Upper lobe of left lung (tissue), 6 donors: ENCODE measurements around the gene IL12A. TPM values are rescaled to one million over a fixed set of nuclear protein-coding genes. Genes with fewer than 3 reads are reported as not detected.

ENCODE experiments used
- ATAC-seq, 2 donors: fragments of 200-7000 bp; cut with Tn5 transposase; one replicate each; pipeline ENCODE4 v1.9.1; 2022; ENCODE audit warnings: mild to moderate bottlenecking in 2 of 2, moderate library complexity in 2 of 2; ENCODE audit not compliant: low FRiP score in 2 of 2
- DNase-seq, 2 donors: peaks; one replicate each; pipeline ENCODE4 v3.0.0-alpha.2; 2019 to 2020
- H3K27ac ChIP-seq, 4 donors: fragments of 200-600 bp; sonication (generic); one replicate each; pipeline ENCODE4 v1.5.1; 2016 to 2019
- H3K27me3 ChIP-seq, 4 donors: fragments of 200-600 bp; sonication (generic); one replicate each; pipeline ENCODE4 v1.5.1; 2017 to 2019
- H3K36me3 ChIP-seq, 4 donors: fragments of 200-600 bp; sonication (generic); one replicate each; pipeline ENCODE4 v1.5.1; 2016 to 2019
- H3K4me1 ChIP-seq, 4 donors: fragments of 200-600 bp; sonication (generic); one replicate each; pipeline ENCODE4 v1.5.1; 2018 to 2019
- H3K4me3 ChIP-seq, 4 donors: fragments of 200-600 bp; sonication (generic); one replicate each; pipeline ENCODE4 v1.5.1; 2017 to 2019; ENCODE audit warnings: mild to moderate bottlenecking in 2 of 4, moderate library complexity in 1 of 4
- H3K9me3 ChIP-seq, 4 donors: fragments of 200-600 bp; sonication (generic); one replicate each; pipeline ENCODE4 v1.5.1; 2018 to 2019
- EP300 ChIP-seq, 4 donors: sonication (generic); formaldehyde crosslinking; IDR thresholded peaks; one replicate each; pipeline ENCODE4 v1.5.1; 2017; ENCODE audit warnings: antibody characterized with exemption in 4 of 4, control low read depth in 2 of 4
- POLR2A ChIP-seq, 4 donors: fragments of 450-650 bp; IDR thresholded peaks; one replicate each; pipeline ENCODE4 v1.5.1; 2016 to 2017; ENCODE audit warnings: antibody characterized with exemption in 4 of 4, mild to moderate bottlenecking in 2 of 4
- POLR2AphosphoS5 ChIP-seq, 2 donors: sonication (generic); formaldehyde crosslinking; IDR thresholded peaks; one replicate each; pipeline ENCODE4 v1.5.1; 2017; ENCODE audit warnings: antibody characterized with exemption in 2 of 2
- WGBS, 2 donors: methylation state at CpG; one replicate each; pipeline ENCODE4 v1.1.5; 2017 to 2018; 5-methylcytosine and 5-hydroxymethylcytosine counted together
- total RNA-seq, 6 donors: library from RNA; depleted of rRNA in 4 of 6; stranded (reverse); fragments of >200 nt in 4 of 6; gene quantifications; one replicate each; pipeline versions ENCODE4 v1.1.0 to v1.2.1, GENCODE V29; 2016 to 2021
- TF ChIP-seq, protein P1 (sequence below), 6 experiments: fragments of 450-650 bp in 4 of 6; fragments of 200-600 bp in 2 of 6; sonication (generic) in 2 of 6; IDR thresholded peaks; one replicate each; pipeline ENCODE4 v1.5.1; 2016 to 2019; ENCODE audit warnings: antibody characterized with exemption in 6 of 6
- donor health status: DM: no; HTN: no; CAD: no; lungs with moderate emphysema.
- donor health status: DM: no; HTN: yes; CAD: no; lungs with severe emphysema.

The IL12A gene
- total RNA-seq, 6 donors from 2014 or later, result 0.52 to 7.3 (median 1.2) TPM; not detected in 1

DNA sequence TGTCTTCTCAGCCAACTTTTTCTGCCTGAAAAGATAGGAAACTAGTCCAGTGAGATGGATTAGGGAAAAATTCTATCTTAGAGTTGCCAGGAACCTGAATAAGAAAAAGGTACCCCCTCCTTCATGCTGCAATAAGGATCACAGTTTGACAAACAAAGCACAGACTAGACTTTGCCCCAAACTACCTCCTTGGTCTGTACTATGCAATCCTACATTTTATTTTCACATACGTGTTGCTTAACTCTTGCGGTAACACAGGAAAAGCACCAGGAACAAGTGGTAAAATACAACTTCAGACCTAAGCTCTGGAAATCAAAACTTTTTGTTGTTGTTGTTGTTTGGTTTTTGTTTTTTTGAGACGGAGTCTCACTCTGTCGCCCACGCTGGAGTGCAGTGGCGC is 11.3 kb upstream of the IL12A start:
- no peak overlapping the region for H3K4me3 ChIP-seq
- no peak overlapping the region for H3K27ac ChIP-seq
- DNase-seq (no peak), ATAC-seq (no peak)
- H3K27me3 ChIP-seq, result no peaks in the 10 kb centered on the region
- 81% methylated on average over 6 of the region's 6 CpGs for WGBS, 2 donors
- H3K36me3 ChIP-seq, result no peaks in the 10 kb centered on the region
- H3K4me1 ChIP-seq, result no peaks in the 10 kb centered on the region
- no peak for TF ChIP-seq POLR2A (IDR thresholded peaks at IDR 0.05)
- TF ChIP-seq, protein P1, sequence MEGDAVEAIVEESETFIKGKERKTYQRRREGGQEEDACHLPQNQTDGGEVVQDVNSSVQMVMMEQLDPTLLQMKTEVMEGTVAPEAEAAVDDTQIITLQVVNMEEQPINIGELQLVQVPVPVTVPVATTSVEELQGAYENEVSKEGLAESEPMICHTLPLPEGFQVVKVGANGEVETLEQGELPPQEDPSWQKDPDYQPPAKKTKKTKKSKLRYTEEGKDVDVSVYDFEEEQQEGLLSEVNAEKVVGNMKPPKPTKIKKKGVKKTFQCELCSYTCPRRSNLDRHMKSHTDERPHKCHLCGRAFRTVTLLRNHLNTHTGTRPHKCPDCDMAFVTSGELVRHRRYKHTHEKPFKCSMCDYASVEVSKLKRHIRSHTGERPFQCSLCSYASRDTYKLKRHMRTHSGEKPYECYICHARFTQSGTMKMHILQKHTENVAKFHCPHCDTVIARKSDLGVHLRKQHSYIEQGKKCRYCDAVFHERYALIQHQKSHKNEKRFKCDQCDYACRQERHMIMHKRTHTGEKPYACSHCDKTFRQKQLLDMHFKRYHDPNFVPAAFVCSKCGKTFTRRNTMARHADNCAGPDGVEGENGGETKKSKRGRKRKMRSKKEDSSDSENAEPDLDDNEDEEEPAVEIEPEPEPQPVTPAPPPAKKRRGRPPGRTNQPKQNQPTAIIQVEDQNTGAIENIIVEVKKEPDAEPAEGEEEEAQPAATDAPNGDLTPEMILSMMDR (IDR thresholded peaks at IDR 0.05), result no peak
- TF ChIP-seq EP300 (IDR thresholded peaks at IDR 0.05), result no peak
- no peak for TF ChIP-seq POLR2AphosphoS5 (IDR thresholded peaks at IDR 0.05)
- H3K9me3 ChIP-seq, result no peaks in the 10 kb centered on the region

DNA sequence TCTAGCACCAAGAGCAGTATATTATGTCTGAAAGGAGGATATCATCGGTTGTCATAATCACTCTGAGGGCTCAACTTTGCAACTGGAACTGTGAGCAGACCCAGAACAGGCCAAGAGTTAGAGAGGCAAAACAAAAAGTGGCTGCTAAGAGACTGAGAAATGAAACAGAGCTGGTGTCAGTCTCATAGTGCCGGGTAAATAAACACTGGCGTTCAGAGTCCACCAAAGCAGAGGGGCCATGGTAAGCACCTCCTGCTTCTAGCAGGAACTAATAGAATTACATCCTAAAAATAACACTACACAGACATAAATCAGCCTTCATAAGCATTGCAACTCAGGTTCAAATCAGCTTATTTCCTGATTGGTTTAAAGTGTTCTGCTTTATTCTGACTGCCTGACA is 10.3 kb upstream of the IL12A start:
- no peaks in the 10 kb centered on the region for H3K36me3 ChIP-seq
- 48 to 57% methylated on average over 3 of the region's 3 CpGs for WGBS, 2 donors
- H3K4me1 ChIP-seq, result no peaks in the 10 kb centered on the region
- no peak for DNase-seq
- no peak overlapping the region for H3K4me3 ChIP-seq
- H3K9me3 ChIP-seq, result no peaks in the 10 kb centered on the region
- TF ChIP-seq, protein P1 (IDR thresholded peaks at IDR 0.05), result no peak
- TF ChIP-seq EP300 (IDR thresholded peaks at IDR 0.05) (no peak), POLR2AphosphoS5 (IDR thresholded peaks at IDR 0.05) (no peak), POLR2A (IDR thresholded peaks at IDR 0.05) (no peak)
- no peaks in the 10 kb centered on the region for H3K27me3 ChIP-seq
- no peak for ATAC-seq
- H3K27ac ChIP-seq, result no peak overlapping the region

DNA sequence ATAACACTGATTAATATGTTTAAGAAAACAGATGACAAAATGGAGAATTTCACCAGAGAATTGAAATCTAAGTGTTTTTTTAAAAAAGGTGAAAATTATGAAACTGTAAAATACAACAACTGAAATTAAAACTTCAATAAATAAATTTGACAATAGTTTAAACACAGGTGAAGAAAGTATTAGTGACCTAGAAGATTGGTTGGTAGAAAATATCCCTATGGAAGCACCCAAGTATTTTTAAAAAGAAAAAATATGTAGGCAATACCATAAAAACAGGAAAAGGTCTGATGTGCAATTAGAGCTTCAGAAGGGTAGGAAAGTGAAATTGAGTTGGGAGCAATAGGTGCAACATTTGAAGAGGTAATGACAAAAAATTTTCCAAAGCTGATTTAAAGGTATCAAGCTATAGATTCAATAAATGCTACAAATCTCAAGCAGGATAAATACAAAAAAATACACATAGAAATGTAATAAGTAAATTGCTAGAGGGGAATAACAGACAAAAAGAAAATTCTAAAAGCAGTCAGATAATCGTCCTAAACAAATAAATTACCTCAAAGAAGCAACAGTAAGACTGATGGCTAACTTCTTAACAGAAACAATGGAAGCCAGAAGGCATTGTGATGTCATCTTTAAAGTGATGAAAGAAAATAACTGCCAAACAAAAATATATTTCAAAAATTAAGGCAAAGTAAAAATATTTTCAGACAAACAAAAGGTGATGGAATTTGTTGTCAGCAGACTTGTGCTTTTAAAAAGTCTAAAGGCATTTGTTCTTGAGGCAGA is 9.5 kb upstream of the IL12A start:
- no peak for DNase-seq
- TF ChIP-seq POLR2A (IDR thresholded peaks at IDR 0.05) (no peak), EP300 (IDR thresholded peaks at IDR 0.05) (no peak), POLR2AphosphoS5 (IDR thresholded peaks at IDR 0.05) (no peak)
- TF ChIP-seq, protein P1 (IDR thresholded peaks at IDR 0.05), result no peak
- H3K9me3 ChIP-seq, result no peaks in the 10 kb centered on the region
- 80 to 85% methylated on average over 1 of the region's 1 CpG for WGBS, 2 donors
- H3K36me3 ChIP-seq, result no peaks in the 10 kb centered on the region
- H3K4me1 ChIP-seq, result no peaks in the 10 kb centered on the region
- H3K27ac ChIP-seq, result no peak overlapping the region
- no peak for ATAC-seq
- no peaks in the 10 kb centered on the region for H3K27me3 ChIP-seq
- no peak overlapping the region for H3K4me3 ChIP-seq

DNA sequence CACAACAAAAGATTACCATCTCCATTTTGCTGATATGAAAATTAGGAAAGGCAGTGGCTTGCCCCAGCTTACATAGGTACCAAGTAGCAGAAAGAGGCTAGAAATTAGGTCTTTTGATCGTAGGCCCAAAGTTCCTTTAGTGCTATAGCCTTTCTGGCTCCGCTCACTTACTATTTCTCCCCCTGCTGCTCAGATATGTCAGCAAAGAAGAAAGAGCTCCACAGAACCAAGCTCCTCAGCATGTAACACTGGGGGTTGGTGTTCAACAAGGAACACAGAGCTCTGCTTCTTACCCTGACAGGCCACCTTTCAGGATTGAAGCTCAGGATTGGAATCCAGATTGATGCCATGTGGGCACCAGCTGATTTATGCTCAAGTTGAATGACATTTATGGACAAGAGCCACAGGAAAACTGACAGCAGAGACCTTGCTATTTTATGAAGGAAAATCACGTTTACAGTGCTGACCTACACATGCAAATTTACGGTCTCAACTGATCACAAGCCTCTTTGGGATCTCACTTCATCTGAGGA is 6.1 kb upstream of the IL12A start:
- Histone ChIP-seq H3K27me3 (no peaks in the 10 kb centered on the region), H3K9me3 (no peaks in the 10 kb centered on the region), H3K36me3 (no peaks in the 10 kb centered on the region), H3K27ac (no peak overlapping the region), H3K4me3 (no peak overlapping the region), H3K4me1 (no peaks in the 10 kb centered on the region)
- 72 to 90% methylated on average over 4 of the region's 4 CpGs for WGBS, 2 donors
- DNase-seq (no peak), ATAC-seq (no peak)
- no peak for TF ChIP-seq POLR2AphosphoS5 (IDR thresholded peaks at IDR 0.05)
- no peak for TF ChIP-seq EP300 (IDR thresholded peaks at IDR 0.05)
- TF ChIP-seq, protein P1 (IDR thresholded peaks at IDR 0.05), result no peak
- TF ChIP-seq POLR2A (IDR thresholded peaks at IDR 0.05), result no peak
